Mucosa of rectum (tissue), 2 donors: ENCODE results near the gene GP1BB.

Experiments used
- H3K27ac ChIP-seq, 2 donors: one replicate each; pipeline ENCODE4 v1.7.0; 2013; ENCODE audit warnings: inconsistent platforms in 2 of 2, low read depth in 2 of 2, low read length in 2 of 2
- H3K27me3 ChIP-seq, 2 donors: one replicate each; pipeline ENCODE4 v1.7.0; 2013; ENCODE audit warnings: low read length in 2 of 2; ENCODE audit not compliant: control insufficient read depth in 2 of 2, insufficient read depth in 2 of 2
- H3K36me3 ChIP-seq, 2 donors: one replicate each; pipeline ENCODE4 v1.7.0; 2013; ENCODE audit warnings: low read length in 2 of 2; ENCODE audit not compliant: control insufficient read depth in 2 of 2, insufficient read depth in 2 of 2
- H3K4me1 ChIP-seq, 2 donors: one replicate each; pipeline ENCODE4 v1.7.0; 2013; ENCODE audit warnings: low read length in 2 of 2, mild to moderate bottlenecking in 1 of 2; ENCODE audit not compliant: control insufficient read depth in 2 of 2, insufficient read depth in 2 of 2
- H3K4me3 ChIP-seq, 2 donors: one replicate each; pipeline ENCODE4 v1.7.0; 2013; ENCODE audit warnings: low read length in 2 of 2
- H3K9ac ChIP-seq, 2 donors: one replicate each; pipeline ENCODE4 v1.7.0; 2013; ENCODE audit warnings: low read length in 2 of 2, low read depth in 1 of 2, mild to moderate bottlenecking in 1 of 2
- H3K9me3 ChIP-seq, 2 donors: one replicate each; pipeline ENCODE4 v1.7.0; 2013; ENCODE audit warnings: low read length in 2 of 2; ENCODE audit not compliant: control insufficient read depth in 2 of 2
- donor health status: healthy.
- donor health status: Normal muscosa, but diverticular disease.

The GP1BB gene

DNA sequence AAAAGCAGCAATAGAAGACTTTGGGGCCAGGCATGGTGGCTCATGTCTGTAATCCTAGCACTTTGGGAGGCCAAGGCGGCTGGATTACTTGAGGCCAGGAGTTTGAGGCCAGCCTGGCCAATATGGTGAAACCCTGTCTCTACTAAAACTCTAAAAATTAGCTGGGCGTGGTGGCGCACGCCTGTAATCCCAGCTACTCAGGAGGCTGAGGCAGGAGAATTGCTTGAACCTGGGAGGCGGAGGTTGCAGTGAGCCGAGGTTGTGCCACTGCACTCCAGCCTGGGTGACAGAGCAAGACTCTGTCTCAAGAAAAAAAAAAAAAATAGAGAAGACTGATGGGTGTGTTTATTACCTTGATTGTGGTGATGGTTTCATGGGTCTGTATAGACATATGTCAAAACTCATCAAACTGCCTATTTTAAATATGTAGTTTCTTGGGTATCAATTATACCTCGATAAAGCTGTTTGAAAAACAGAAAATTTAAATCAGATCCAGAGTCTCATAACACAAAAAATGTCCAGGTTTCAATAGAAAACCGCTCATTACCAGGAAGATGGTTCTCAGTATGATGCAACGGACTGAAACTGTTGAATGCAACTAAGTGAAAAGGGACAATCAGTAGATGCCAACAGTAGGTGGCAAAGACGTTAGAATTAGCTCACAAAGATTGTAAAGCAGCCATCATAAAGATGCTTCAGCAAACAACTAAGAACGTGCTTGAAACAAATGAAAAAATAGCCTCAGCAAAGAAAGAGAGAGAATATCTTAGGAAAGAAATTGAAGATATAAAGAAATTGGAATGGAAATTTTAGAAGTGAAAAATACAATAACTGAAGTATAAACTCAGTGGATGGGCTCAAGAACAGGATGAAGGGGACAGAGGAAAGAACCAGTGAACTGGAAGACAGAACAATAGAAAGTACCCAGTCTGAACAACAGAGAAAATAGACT is 42.2 kb upstream of the GP1BB start:
- no peaks in the 10 kb centered on the region for H3K4me1 ChIP-seq
- H3K4me3 ChIP-seq = no peak overlapping the region
- peaks cover 0 to 2% of the 10 kb centered on the region in 2 donors for H3K27me3 ChIP-seq
- H3K36me3 ChIP-seq = no peaks in the 10 kb centered on the region
- H3K9ac ChIP-seq = no peak overlapping the region
- H3K27ac ChIP-seq = no peak overlapping the region
- no peaks in the 10 kb centered on the region for H3K9me3 ChIP-seq

DNA sequence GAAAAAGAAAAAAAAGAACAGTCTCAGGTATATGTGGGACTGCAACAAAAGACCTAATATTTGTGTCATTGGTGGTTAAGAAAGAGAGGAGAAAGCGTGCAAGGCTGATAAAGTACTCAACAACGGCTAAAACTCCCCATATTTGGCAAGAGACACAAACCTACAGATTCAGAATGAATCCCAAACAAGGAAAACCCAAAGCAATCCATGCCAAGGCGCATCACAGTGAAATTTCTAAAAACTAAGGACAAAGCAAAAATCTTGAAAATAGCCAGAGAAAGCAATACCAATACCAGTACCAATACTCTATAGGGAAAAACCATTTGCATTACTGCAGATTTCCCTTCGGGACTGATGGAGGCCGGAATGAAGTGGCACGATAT is 41.5 kb upstream of the GP1BB start:
- H3K27me3 ChIP-seq = peaks cover 0 to 2% of the 10 kb centered on the region in 2 donors
- no peaks in the 10 kb centered on the region for H3K9me3 ChIP-seq
- no peak overlapping the region for H3K9ac ChIP-seq
- no peak overlapping the region for H3K4me3 ChIP-seq
- no peaks in the 10 kb centered on the region for H3K4me1 ChIP-seq
- no peak overlapping the region for H3K27ac ChIP-seq
- H3K36me3 ChIP-seq = no peaks in the 10 kb centered on the region

DNA sequence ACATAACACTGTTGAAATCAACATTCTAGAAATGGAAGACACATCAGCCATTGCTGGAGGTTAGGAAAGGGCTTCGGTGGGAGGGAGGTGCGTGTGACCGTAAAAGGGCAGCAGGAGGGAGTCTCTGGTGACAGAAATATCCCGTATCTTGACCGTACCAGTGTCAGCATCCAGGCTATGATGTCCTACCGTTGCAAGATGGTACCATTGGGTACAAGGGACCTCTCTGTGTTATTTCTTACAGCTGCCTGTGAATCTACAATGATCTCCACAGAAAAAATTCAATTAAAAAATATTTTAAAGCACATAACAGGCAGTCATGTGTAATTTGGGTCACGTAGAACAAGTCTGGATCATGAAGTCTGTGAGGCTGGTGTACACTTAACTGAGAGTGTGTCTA is 36.4 kb upstream of the GP1BB start:
- Histone ChIP-seq H3K27me3 (peaks cover 6 to 18% of the 10 kb centered on the region in 2 donors), H3K27ac (no peak overlapping the region), H3K9me3 (no peaks in the 10 kb centered on the region)

DNA sequence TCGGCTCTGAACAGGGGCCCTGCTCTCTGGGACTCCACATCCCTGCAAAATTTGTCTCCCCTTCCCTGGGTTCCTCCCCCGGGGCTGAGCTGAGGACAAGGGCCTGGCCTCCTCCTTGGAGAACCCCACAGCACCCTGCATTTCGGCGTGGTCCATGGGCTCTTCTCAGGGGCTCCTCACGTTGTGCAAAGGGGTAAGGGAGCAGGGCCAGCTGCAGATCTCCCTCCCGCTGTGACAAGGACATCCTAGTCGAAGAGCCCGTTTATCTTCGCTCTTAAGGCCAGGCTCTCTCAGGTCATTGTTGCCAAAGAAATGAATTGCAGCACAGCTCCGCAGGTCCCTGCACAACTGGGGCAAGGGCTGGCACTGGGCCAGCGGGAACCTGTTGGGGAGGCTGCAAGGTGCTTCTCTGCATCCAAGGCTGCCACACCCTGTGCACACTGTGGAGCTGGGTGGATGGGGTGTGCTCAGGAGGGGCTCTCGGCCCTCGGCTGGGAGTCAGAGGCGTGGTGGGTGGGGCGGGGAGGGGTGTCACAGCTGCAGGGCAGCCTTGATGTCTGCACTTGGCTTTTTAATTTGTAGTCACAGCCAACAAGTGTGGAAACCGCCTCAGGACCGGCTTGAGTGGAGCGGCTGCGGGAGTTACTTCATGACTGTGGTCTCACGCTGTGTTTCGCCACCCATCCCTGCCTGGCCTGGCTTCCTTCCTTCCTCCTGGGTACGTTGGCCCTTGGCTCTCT is 35.6 kb upstream of the GP1BB start:
- no peak overlapping the region for H3K27ac ChIP-seq
- H3K4me3 ChIP-seq = no peak overlapping the region
- no peaks in the 10 kb centered on the region for H3K9me3 ChIP-seq
- H3K9ac ChIP-seq = no peak overlapping the region
- peaks cover 6 to 18% of the 10 kb centered on the region in 2 donors for H3K27me3 ChIP-seq
- no peaks in the 10 kb centered on the region for H3K4me1 ChIP-seq
- H3K36me3 ChIP-seq = no peaks in the 10 kb centered on the region

More for the DNA sequence above, 36.4 kb upstream of the GP1BB start:
- no peak overlapping the region for H3K9ac ChIP-seq
- H3K4me3 ChIP-seq = no peak overlapping the region
- H3K36me3 ChIP-seq = no peaks in the 10 kb centered on the region
- H3K4me1 ChIP-seq = no peaks in the 10 kb centered on the region

DNA sequence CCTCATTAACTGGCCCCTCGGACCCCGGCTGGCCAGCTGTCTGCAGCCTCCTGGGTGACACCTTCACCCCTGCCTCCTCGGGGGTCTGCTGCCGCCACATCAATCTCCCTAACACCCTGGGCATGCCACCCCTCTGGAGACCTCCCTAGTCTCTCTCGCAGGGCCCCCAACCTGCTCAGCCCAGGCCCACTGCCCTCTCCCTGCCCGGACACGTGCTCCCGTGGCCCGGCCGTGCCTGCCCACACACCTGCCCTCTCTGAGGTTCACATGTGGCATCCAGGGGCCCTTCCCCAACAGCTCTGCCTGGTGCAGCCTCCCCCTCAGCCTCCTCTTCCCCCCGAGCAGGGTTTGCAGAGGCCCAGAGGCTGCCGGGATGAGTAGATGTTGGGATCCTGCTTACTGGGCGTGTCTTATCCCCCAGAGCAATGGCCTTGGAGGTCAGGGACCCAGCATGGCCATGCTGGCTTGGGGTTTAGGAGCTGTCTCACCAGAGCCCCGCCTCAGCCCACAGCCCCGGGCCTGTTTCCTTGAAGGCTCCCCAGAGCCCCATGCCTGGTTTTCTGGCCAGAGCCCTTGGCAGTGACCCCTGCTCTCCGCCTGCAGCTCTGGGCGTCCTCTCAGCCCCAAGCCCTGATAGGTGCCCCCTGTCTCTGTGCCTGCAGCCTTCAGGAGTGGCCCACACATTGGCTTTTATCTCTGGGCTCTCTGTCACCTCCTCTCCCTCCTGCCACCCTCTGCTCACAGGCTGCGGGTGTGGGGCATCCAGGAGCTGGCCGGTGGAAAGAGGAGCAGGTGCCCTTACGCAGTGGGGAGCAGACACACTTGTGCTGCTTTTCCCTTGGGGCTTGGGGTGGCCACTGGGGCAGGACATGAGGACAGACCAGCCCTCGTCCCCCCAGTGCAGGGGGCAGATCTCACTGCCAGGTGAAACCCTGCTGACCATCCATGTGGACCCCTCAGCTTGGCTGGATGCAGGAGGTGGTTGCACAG is 34.7 kb upstream of the GP1BB start:
- H3K9ac ChIP-seq = no peak overlapping the region
- H3K36me3 ChIP-seq = no peaks in the 10 kb centered on the region
- no peak overlapping the region for H3K27ac ChIP-seq
- no peak overlapping the region for H3K4me3 ChIP-seq
- peaks cover 6 to 18% of the 10 kb centered on the region in 2 donors for H3K27me3 ChIP-seq
- no peaks in the 10 kb centered on the region for H3K9me3 ChIP-seq
- H3K4me1 ChIP-seq = no peaks in the 10 kb centered on the region

DNA sequence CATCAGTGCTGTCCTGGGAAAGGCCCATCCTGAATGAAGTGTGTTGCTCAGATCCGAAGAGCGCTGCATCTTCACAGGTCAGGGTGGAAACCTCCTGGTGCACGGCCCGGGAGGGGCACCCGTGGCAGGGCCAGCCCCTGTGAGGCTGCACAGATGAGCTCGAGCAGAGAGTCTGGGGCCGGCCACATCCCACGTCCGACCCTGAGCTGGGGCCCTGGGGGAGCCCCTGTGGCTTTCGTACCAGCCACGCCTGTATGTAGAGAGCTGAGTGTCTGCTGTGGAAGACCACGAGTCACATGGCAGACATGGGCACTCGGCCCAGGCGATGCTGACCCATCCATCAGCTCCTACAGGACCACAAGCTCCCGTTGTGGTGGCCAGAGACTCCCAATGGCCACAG is 33.9 kb upstream of the GP1BB start:
- H3K4me3 ChIP-seq = no peak overlapping the region
- H3K27ac ChIP-seq = no peak overlapping the region
- H3K9ac ChIP-seq = no peak overlapping the region

DNA sequence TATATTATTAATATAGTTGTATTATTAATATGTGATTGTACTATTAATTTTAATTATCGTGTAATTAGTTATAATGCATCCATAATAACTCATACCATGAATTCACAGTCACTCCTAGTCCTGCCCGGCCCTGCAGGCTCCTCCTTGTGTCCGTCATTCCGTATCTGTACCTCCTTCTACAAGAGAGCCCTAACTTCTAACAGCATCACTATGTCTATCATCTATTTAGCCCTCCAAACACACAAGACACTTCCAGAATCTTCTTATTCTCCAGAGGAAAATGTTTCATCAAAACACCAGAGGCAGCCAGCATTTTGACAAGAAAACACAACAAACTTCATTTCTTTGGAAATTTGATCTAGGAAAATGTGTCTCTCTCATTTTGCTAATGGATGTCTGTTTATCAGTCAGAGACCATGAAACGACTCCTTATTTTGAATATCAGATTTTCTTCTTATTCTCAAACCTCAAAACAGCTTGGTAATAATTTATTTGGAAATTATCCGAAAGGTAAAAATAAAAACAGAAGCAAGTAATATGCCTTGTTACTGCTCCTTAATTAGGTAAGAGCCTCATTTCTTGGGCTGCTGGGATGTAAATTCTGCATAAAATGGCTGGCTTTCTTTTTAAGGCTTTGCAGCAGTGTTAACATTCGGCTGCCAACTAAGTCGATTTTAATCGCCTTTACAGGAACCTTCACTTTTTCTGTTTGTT is 32.2 kb upstream of the GP1BB start:
- Histone ChIP-seq H3K27ac (no peak overlapping the region), H3K9ac (no peak overlapping the region), H3K27me3 (peaks cover 6 to 18% of the 10 kb centered on the region in 2 donors), H3K36me3 (no peaks in the 10 kb centered on the region), H3K4me3 (no peak overlapping the region), H3K9me3 (no peaks in the 10 kb centered on the region), H3K4me1 (no peaks in the 10 kb centered on the region)

More for the DNA sequence above, 33.9 kb upstream of the GP1BB start:
- Histone ChIP-seq H3K27me3 (peaks cover 6 to 18% of the 10 kb centered on the region in 2 donors), H3K4me1 (no peaks in the 10 kb centered on the region), H3K36me3 (no peaks in the 10 kb centered on the region), H3K9me3 (no peaks in the 10 kb centered on the region)

DNA sequence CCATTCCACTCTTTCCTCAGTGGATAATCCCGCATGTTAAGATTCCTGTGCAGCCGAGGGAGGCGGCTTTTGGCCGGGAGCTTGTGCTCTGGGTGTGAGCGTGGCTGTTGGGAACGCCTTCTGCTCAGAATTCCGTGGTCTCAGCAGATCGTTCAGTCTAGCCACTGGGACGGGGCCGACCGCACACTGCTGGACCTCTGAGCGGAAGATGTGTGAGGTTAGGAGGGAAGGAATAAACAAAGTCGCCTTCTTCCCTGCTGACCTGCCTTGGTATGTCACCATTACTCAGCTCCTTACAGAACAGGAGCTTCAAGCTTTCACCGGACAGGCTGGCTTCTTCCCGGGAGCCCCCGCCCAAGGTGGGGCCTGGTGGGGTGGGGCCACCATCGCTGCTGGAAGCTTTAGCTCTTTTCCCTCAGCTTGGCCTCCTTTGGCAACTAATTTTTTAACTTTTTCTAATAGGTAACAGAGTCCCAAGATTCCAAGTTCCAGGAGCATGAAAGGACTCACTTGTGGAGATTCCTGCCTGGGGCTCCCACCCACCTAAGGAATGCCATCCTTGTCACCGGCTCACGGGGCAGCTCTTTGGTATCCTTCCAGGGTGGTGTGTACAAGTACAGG is 31.5 kb upstream of the GP1BB start:
- H3K4me3 ChIP-seq = no peak overlapping the region
- peaks cover 8 to 18% of the 10 kb centered on the region in 2 donors for H3K27me3 ChIP-seq
- no peaks in the 10 kb centered on the region for H3K36me3 ChIP-seq
- H3K9me3 ChIP-seq = no peaks in the 10 kb centered on the region
- no peak overlapping the region for H3K9ac ChIP-seq
- no peak overlapping the region for H3K27ac ChIP-seq
- no peaks in the 10 kb centered on the region for H3K4me1 ChIP-seq

DNA sequence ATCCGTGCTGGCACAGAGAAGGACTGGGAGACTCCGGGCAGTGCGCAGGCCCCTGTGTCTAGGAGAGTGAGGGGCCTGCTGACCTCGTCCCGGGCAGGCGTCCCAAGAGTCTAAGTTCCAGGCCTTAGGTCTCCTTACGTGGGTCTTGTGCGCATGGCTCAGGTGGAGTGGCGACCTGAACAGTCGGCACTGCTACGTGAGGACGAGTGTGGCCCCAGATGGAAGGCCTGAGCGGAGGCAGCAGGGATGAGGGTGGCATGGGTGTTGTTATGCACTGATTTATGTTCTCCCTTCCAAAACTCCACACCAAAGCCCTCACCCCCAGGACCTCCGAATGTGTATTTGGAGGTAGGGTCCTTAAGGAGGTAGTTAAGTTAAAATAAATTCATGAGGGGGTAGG is 29.8 kb upstream of the GP1BB start:
- H3K27me3 ChIP-seq = peaks cover 6 to 17% of the 10 kb centered on the region in 2 donors

More for the DNA sequence above, 29.8 kb upstream of the GP1BB start:
- no peak overlapping the region for H3K27ac ChIP-seq
- H3K4me3 ChIP-seq = no peak overlapping the region
- no peaks in the 10 kb centered on the region for H3K4me1 ChIP-seq
- no peaks in the 10 kb centered on the region for H3K36me3 ChIP-seq
- no peaks in the 10 kb centered on the region for H3K9me3 ChIP-seq
- H3K9ac ChIP-seq = no peak overlapping the region
